ENCODE data around the gene ZNF471. TPM values are rescaled to one million over a fixed set of nuclear protein-coding genes. Genes with fewer than 3 reads are reported as not detected.

The ZNF471 gene
- 1 to 10 TPM; 1.7 to 3.1 TPM for total RNA-seq

DNA sequence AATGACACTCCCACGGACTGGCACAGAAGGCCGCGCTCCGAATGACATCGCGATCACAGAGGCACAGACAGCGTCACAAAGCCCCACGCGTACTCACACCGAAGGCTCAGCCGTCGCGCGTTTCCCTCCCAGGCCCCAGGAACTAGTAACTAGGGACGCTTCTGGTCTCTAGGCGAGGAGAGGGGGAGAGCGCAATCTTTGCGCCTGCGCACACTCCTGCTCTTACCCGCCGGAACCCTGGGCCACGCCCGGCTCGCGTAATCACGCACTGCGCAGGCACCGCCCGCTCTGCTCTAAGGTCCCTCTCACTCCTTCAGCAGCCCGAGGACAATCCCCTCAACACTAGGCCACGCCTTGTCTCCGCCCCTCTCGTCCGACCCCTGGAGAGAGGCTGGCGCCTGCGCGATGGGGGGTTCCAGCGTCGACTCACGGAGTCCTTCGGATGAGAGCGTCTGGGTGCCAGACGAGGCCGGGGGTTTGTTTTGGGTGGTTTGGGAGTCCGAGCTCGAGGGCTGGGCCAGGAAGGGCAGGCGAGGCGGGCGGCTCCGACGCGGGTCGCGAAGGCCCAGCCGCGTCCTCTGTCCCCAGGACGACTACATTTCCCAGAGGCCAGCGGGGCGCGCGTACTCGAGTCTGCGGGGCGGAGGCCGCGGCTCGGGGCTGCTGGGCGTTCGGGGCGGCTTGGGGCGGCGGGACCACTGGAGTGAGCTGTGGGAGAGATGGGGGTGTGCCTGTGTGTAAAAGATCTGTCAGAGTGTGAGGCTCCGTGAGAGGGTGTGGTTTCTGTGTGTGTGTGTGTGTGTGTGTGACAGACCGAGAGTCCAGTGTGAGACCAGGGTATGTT, at the start of gene ZNF471:
TSS of gene ZNF471 (plus strand) at position 410 of the 844 bp plus-strand sequence. CDS start 3,717 bp downstream, outside the sequence.

DNA sequence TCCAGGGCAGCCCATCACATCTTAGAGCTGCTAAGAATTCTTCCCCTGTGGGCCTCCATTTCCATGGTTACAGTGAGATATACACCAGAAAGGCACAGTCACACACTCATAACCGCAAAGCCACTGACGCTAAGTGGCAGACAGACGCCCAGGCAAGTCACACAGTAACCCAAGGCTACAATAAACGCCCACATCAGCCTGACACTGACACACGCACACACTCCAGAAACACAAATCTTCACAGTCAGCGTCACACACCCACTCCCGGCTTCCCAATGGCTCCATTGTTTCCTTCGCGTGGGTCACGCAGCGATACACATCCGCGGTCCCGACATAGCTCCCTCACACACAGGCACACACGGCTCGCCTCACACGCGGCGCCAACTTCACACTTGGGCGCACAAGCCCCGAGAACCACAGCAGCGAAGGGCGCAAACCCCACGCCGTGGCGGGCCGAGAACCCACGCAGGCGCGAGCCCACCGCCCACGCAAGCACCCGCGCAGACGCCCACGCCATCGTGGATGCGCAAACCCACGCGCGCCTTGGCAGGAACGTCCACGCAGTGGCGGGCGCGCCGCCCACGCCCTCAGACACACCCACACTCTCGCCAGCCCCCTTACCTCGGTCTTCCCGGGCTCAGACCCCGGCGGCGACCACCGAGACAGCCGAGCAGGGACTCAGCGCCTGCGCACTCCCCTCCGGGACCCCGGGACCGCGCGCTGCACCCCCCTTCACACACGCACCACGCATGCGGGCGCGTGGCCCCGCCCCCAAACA, 30.8 kb upstream of the ZNF471 start, which contains the start of gene ZNF667:
TSS of gene ZNF667 (minus strand) at position 695 of the 778 bp plus-strand sequence. CDS start 14,975 bp downstream, outside the sequence.

DNA sequence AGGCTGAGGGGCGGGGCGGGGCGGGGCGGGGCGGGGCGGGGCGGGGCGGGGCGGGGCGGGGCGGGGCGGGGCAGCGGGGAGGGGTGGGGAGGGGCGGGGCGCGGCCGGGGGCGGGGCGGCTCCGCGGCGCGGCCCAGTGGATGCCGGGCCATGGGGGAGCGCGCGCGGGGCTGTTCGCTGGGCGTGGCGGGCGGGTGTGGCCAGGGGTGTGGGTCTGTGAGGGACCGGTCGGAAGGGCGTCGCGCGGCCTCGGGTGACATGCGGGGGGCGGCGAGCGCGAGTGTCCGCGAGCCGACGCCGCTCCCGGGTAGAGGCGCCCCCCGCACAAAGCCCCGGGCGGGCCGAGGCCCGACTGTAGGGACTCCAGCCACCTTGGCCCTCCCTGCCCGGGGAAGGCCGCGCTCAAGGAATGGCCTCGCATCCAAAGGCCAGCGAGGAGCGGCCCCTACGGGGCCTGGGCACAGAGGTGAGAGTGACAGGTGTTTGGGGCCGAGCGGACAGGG, 31.2 kb downstream of the ZNF471 start, which contains the start of gene ZFP28:
TSS of gene ZFP28 (plus strand) at position 188 of the 503 bp plus-strand sequence. CDS start at position 259, 71 bp downstream.

DNA sequence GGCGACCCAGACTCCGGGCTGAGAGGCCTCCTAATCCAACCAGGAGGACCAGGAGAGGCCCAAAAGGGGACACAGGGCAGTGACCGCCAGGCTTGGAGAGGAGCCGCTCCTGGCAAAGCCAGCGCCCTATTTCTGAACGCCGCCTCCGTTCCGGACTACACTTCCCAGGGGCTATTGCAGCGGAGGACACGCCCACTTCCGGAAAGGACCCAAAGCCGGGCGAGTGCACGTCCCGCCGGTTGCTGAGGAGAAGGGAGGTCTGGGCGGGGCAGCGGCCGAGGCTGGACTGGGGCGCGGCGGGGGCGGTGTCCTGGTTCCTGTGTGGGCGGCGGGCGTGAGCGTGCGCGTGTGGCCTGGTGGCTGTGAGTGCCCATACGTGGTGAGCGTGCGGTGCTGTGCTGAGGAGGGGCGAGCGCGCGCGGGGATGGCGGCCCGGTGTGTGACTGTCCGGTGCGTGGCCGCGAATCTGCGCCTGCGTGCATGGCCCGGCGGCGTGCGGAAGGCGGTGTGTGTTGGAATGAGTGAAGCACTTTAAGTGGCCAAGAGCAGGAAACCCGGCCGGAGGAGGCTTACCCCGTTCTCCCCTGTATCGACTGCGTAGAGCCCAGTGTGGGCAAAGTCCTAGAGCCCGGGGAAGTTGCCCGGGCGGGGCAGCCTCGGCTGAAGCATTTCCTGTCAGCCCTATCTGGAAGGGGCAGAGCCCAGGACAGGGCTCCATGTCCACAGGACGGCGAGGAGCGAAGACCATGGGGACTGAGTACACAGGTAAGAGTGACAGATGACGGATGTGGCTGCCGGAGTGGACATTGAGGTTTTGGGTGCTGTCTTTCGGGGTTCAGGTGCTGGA, 59.8 kb downstream of the ZNF471 start, which contains the start of gene ZNF470:
TSS of gene ZNF470 (plus strand) at position 195 of the 847 bp plus-strand sequence. CDS start 2,844 bp downstream, outside the sequence.

Other genes starting within 250 kb of the ZNF471 start
- gene EDDM13, start 235.1 kb upstream of the ZNF471 start, total RNA-seq: not detected
- gene ZSCAN5A, start 193.0 kb upstream of the ZNF471 start, total RNA-seq: 1 to 10 TPM; 5.0 to 7.2 TPM
- gene ZNF582, start 114.3 kb upstream of the ZNF471 start, total RNA-seq: 1 to 10 TPM; 2.0 to 4.5 TPM
- 1 to 10 TPM; 3.7 to 4.8 TPM for gene ZNF583, start 103.5 kb upstream of the ZNF471 start, total RNA-seq
- gene ZNF667, start 30.5 kb upstream of the ZNF471 start, total RNA-seq: 1 to 10 TPM; 3.3 to 5.5 TPM
- 1 to 10 TPM; 7.7 to 8.6 TPM for gene ZFP28, start 31.1 kb downstream of the ZNF471 start, total RNA-seq
- gene ZNF470, start 59.6 kb downstream of the ZNF471 start, total RNA-seq: 1 to 10 TPM; 2.0 to 2.4 TPM
- gene ZNF71, start 87.4 kb downstream of the ZNF471 start, total RNA-seq: 10 to 100 TPM in 1 of 2 donors, 1 to 10 TPM in 1; 8.7 to 11.4 TPM
- gene SMIM17, start 135.3 kb downstream of the ZNF471 start, total RNA-seq: not detected
- gene ZNF835, start 163.9 kb downstream of the ZNF471 start, total RNA-seq: under 1 TPM; under 0.01 to 0.69 TPM

Data from melanocyte of skin (primary cell).